Thoracic aorta (tissue), 2 donors: ENCODE measurements around the gene SMIM45.
"Not testable (repeated sequence)": the region's sequence is repeated elsewhere in the genome, so short reads cannot be mapped to it uniquely, and the experiment has no call there.

Source experiments
- ATAC-seq: fragments of 150-250 bp; one replicate; pipeline ENCODE4 v1.8.0; 2017; ENCODE audit warnings: low read depth; ENCODE audit not compliant: insufficient number of reproducible peaks, low FRiP score
- DNase-seq: peaks from one replicate; pipeline ENCODE4 v3.0.0-alpha.2; 2020; ENCODE audit warnings: low spot score
- H3K27ac ChIP-seq, 2 donors: fragments of 200-600 bp; sonication (generic); 1 replicate in 1 of 2; 2 replicates in 1 of 2; pipeline ENCODE4 v1.5.1; 2016; ENCODE audit warnings: mild to moderate bottlenecking in 2 of 2, moderate library complexity in 2 of 2
- H3K27me3 ChIP-seq: fragments of 200-600 bp; sonication (generic); replicated peaks from 2 replicates; pipeline ENCODE4 v1.6.0; 2016; ENCODE audit warnings: mild to moderate bottlenecking; ENCODE audit not compliant: insufficient read depth
- H3K36me3 ChIP-seq: fragments of 200-600 bp; sonication (generic); one replicate; pipeline ENCODE4 v1.5.1; 2016
- H3K4me1 ChIP-seq, 2 donors: fragments of 200-600 bp; sonication (generic); 1 replicate in 1 of 2; 2 replicates in 1 of 2; pipeline versions ENCODE4 v1.5.1 to v1.6.0; 2016; ENCODE audit warnings: low read depth in 2 of 2, mild to moderate bottlenecking in 1 of 2; ENCODE audit not compliant: control insufficient read depth in 1 of 2
- H3K4me3 ChIP-seq: fragments of 200-600 bp; sonication (generic); 2 replicates; pipeline ENCODE4 v1.5.1; 2016; ENCODE audit warnings: mild to moderate bottlenecking
- H3K9me3 ChIP-seq: fragments of 200-600 bp; sonication (generic); 2 replicates; pipeline ENCODE4 v1.5.1; 2016
- CTCF ChIP-seq: fragments of 200-600 bp; sonication (generic); IDR thresholded peaks from one replicate; pipeline ENCODE4 v1.5.1; 2019; ENCODE audit warnings: antibody characterized with exemption

Gene SMIM45

GRCh38 chr22:41947424-41948080 is 4.4 kb upstream of the SMIM45 start:
- no peak overlapping the region for H3K27ac ChIP-seq
- TF ChIP-seq CTCF, result no peak

GRCh38 chr22:41948142-41948541 is 3.8 kb upstream of the SMIM45 start:
- no peak for DNase-seq
- no peak for ATAC-seq
- H3K36me3 ChIP-seq, result no peaks in the 10 kb centered on the region
- peaks cover 6 to 16% of the 10 kb centered on the region in 2 donors for H3K4me1 ChIP-seq
- no peak overlapping the region for H3K27ac ChIP-seq
- TF ChIP-seq CTCF, result no peak
- H3K27me3 ChIP-seq, result no peaks in the 10 kb centered on the region
- H3K4me3 ChIP-seq, result no peak overlapping the region
- no peaks in the 10 kb centered on the region for H3K9me3 ChIP-seq

More at GRCh38 chr22:41947424-41948080, 4.4 kb upstream of the SMIM45 start:
- H3K4me1 ChIP-seq, result peaks cover 6 to 16% of the 10 kb centered on the region in 2 donors
- no peaks in the 10 kb centered on the region for H3K27me3 ChIP-seq
- H3K36me3 ChIP-seq, result no peaks in the 10 kb centered on the region
- no peak for ATAC-seq
- peak overlapping the region; percentile 85 for H3K4me3 ChIP-seq
- no peaks in the 10 kb centered on the region for H3K9me3 ChIP-seq
- DNase-seq, result no peak

GRCh38 chr22:41948928-41949296 is 3.0 kb upstream of the SMIM45 start:
- H3K4me1 ChIP-seq, result peaks cover 6 to 16% of the 10 kb centered on the region in 2 donors
- not testable (repeated sequence) for H3K4me3 ChIP-seq, H3K27me3 ChIP-seq, H3K36me3 ChIP-seq, H3K27ac ChIP-seq, DNase-seq, H3K9me3 ChIP-seq, ATAC-seq

- TF ChIP-seq CTCF, result no peak
- DNase-seq, result no peak
- Histone ChIP-seq H3K36me3 (no peaks in the 10 kb centered on the region), H3K27ac (no peak overlapping the region), H3K4me3 (no peak overlapping the region), H3K9me3 (no peaks in the 10 kb centered on the region), H3K4me1 (peaks cover 6 to 16% of the 10 kb centered on the region in 2 donors), H3K27me3 (no peaks in the 10 kb centered on the region)
- no peak for ATAC-seq
Observed at GRCh38 chr22:41949297-41949965, 2.5 kb upstream of the SMIM45 start.

- Histone ChIP-seq H3K27ac (no peak overlapping the region), H3K4me1 (peaks cover 0 to 4% of the 10 kb centered on the region in 2 donors), H3K4me3 (no peak overlapping the region), H3K9me3 (no peaks in the 10 kb centered on the region), H3K27me3 (no peaks in the 10 kb centered on the region), H3K36me3 (no peaks in the 10 kb centered on the region)
- no peak for TF ChIP-seq CTCF
- ATAC-seq (no peak), DNase-seq (no peak)
Observed at GRCh38 chr22:41952713-41953112, 763 bp downstream of the SMIM45 start.
